ENCODE data around the gene GSTP1. TPM values are rescaled to one million over a fixed set of nuclear protein-coding genes. Genes with fewer than 3 reads are reported as not detected.

GSTP1 gene
- polyA plus RNA-seq, 1 of the 3 experiments (the other 2 are of a cell fraction): 745 TPM

DNA sequence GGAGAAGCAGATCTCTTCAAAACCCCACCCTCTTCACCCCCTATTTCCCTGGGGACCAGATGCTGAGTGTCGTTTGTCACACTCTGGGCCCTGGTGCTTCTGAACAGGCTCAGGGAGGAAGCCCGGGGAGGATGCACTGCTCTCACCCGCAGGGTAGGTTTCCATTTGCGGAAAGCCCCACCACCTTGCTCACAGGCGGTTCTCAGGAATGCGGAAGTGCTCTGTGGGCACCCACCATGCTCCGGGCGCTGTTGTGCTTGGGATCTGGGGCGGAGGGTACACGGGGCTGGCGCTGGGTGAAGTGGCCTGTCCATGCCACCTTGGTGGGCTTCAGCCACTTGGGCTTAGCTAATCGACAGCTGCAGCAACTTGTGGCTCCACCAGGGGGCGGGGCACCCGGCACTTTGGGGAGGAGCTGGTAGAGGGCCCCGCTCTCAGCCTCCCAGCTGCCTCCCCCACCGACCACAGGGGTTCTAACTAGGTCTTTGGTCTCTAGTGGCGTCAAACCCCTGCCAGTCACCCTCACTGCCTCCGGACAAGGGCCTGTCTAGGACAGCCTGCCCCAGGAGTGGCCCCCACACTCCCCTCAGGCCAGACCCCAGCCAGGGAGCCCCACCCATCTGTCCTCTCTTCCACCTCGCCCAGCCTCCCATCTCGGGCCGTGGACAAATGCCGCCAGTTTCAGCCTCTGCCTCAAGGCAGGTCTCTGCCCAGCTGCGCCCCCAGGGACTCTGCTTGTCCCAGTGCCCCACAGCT lies 30.5 kb downstream of the GSTP1 start:
- Histone ChIP-seq H3K27ac (ENCODE audit: low read depth in 2 of 2, low read length in 1 of 2) (no peak overlapping the region), H3K4me3 (ENCODE audit: low read depth in 2 of 2, low read length in 1 of 2) (no peak overlapping the region), H3K9me3 (no peaks in the 10 kb centered on the region), H2AFZ (ENCODE audit: low read depth) (no peak overlapping the region), H3K27me3 (ENCODE audit: insufficient read depth) (no peaks in the 10 kb centered on the region), H3K4me1 (ENCODE audit: control insufficient read depth in 1 of 2, insufficient read depth in 2 of 2, low read depth in 1 of 2, low read length in 1 of 2) (no peaks in the 10 kb centered on the region; a peak in 1 of 4 replicates), H3K4me2 (no peak overlapping the region), H3K9me2 (no peaks in the 10 kb centered on the region), H3K9ac (no peak overlapping the region), H4K20me1 (ENCODE audit: insufficient read depth) (peaks cover 2% of the 10 kb centered on the region; the same call in 1 of the 2 replicates), H3K36me3 (replicated peaks in 1 of 2; ENCODE audit: control insufficient read depth in 1 of 2, insufficient read depth in 2 of 2, low read length in 1 of 2) (peaks cover 5 to 36% of the 10 kb centered on the region in 2 experiments), H3K79me2 (ENCODE audit: insufficient read depth) (no peaks in the 10 kb centered on the region), H3F3A (replicated peaks; ENCODE audit: insufficient read depth) (no peaks in the 10 kb centered on the region)
- WGBS (ENCODE audit: low lambda C conversion rate): 51% methylated on average over 14 of the region's 23 CpGs
- CTCF ChIA-PET: interaction anchor here (0.6 to 7.1 kb wide), 28 partner anchors 8 to 187 kb away, joined by 3 to 107 read pairs (median 4); partner anchors contain the start of genes GSTP1 and NUDT8
- POLR2A ChIA-PET: interaction anchor here (1.0 to 1.5 kb wide), 3 partner anchors 16 to 31 kb away, joined by 3 to 4 read pairs (median 4); partner anchors contain the start of genes GSTP1 and NUDT8
- DNase-seq: peak; percentile 84
- TF ChIP-seq, protein P1, sequence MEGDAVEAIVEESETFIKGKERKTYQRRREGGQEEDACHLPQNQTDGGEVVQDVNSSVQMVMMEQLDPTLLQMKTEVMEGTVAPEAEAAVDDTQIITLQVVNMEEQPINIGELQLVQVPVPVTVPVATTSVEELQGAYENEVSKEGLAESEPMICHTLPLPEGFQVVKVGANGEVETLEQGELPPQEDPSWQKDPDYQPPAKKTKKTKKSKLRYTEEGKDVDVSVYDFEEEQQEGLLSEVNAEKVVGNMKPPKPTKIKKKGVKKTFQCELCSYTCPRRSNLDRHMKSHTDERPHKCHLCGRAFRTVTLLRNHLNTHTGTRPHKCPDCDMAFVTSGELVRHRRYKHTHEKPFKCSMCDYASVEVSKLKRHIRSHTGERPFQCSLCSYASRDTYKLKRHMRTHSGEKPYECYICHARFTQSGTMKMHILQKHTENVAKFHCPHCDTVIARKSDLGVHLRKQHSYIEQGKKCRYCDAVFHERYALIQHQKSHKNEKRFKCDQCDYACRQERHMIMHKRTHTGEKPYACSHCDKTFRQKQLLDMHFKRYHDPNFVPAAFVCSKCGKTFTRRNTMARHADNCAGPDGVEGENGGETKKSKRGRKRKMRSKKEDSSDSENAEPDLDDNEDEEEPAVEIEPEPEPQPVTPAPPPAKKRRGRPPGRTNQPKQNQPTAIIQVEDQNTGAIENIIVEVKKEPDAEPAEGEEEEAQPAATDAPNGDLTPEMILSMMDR (IDR thresholded peaks at IDR 0.05): peak; percentile 71
- TF ChIP-seq, protein P2, sequence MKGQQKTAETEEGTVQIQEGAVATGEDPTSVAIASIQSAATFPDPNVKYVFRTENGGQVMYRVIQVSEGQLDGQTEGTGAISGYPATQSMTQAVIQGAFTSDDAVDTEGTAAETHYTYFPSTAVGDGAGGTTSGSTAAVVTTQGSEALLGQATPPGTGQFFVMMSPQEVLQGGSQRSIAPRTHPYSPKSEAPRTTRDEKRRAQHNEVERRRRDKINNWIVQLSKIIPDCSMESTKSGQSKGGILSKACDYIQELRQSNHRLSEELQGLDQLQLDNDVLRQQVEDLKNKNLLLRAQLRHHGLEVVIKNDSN (IDR thresholded peaks at IDR 0.05; ENCODE audit: borderline replicate concordance, low read depth): no peak
- no peak for TF ChIP-seq MXI1 (IDR thresholded peaks at IDR 0.05; ENCODE audit: low read depth, low read length)
- TF ChIP-seq NFIC (IDR thresholded peaks at IDR 0.05; ENCODE audit: borderline replicate concordance): no peak
- no peak for TF ChIP-seq EZH2phosphoT487 (IDR thresholded peaks at IDR 0.05; ENCODE audit: borderline replicate concordance, low read depth)
- no peak for TF ChIP-seq TAF1 (IDR thresholded peaks at IDR 0.05; ENCODE audit: borderline replicate concordance, low read depth, low read length)
- TF ChIP-seq FOSL2 (IDR thresholded peaks at IDR 0.05; ENCODE audit: borderline replicate concordance, low read depth): no peak
- peak; percentile 35 for TF ChIP-seq RAD21 (IDR thresholded peaks at IDR 0.05; ENCODE audit: low read length)
- TF ChIP-seq GABPA (IDR thresholded peaks at IDR 0.05; ENCODE audit: low read depth): no peak
- peak; percentile 48 for TF ChIP-seq SMC3 (IDR thresholded peaks at IDR 0.05; ENCODE audit: low read depth, low read length)
- no peak for TF ChIP-seq GATA2 (CRISPR knock-in tag; IDR thresholded peaks at IDR 0.05)
